Sigmoid colon (tissue), 4 donors: ENCODE measurements around the gene MBD3L3.
"Not testable (repeated sequence)": the region's sequence is repeated elsewhere in the genome, so short reads cannot be mapped to it uniquely, and the experiment has no call there.

Experiments
- CTCF ChIP-seq, 4 experiments: fragments of 450-650 bp in 3 of 4; fragments of 200-600 bp in 1 of 4; IDR thresholded peaks; one replicate each; pipeline ENCODE4 v1.5.1; 2016 to 2019; ENCODE audit warnings: antibody characterized with exemption in 4 of 4, mild to moderate bottlenecking in 3 of 4, moderate library complexity in 2 of 4
- EP300 ChIP-seq, 4 donors: sonication (generic); formaldehyde crosslinking; IDR thresholded peaks; one replicate each; pipeline ENCODE4 v1.6.1; 2017; ENCODE audit warnings: antibody characterized with exemption in 4 of 4
- POLR2A ChIP-seq, 2 donors: fragments of 450-650 bp; IDR thresholded peaks; one replicate each; pipeline ENCODE4 v1.6.1; 2016; ENCODE audit warnings: antibody characterized with exemption in 2 of 2, mild to moderate bottlenecking in 2 of 2, moderate library complexity in 2 of 2
- POLR2AphosphoS5 ChIP-seq, 4 donors: sonication (generic); formaldehyde crosslinking; IDR thresholded peaks; one replicate each; pipeline ENCODE4 v1.6.1; 2017; ENCODE audit warnings: antibody characterized with exemption in 4 of 4

- TF ChIP-seq CTCF, POLR2A, POLR2AphosphoS5, EP300 (IDR thresholded peaks at IDR 0.05): not testable (repeated sequence)
Observed at GRCh38 chr19:7054635-7055368, 3.7 kb downstream of the MBD3L3 start.
